Omental fat pad (tissue), 4 donors: ENCODE measurements around the gene SPON2. TPM values are rescaled to one million over a fixed set of nuclear protein-coding genes. Genes with fewer than 3 reads are reported as not detected.

Experiments
- ATAC-seq: fragments of 150-250 bp; one replicate; pipeline ENCODE4 v1.9.1; 2016; ENCODE audit warnings: mild to moderate bottlenecking, moderate library complexity; ENCODE audit not compliant: low FRiP score
- DNase-seq: peaks from one replicate; pipeline ENCODE4 v3.0.0-alpha.2; 2019; ENCODE audit warnings: low spot score
- CTCF ChIP-seq, 3 donors: fragments of 450-650 bp; IDR thresholded peaks; one replicate each; pipeline ENCODE4 v1.5.1; 2016 to 2017; ENCODE audit warnings: antibody characterized with exemption in 3 of 3, mild to moderate bottlenecking in 3 of 3, moderate library complexity in 2 of 3
- total RNA-seq, 4 donors: library from RNA; depleted of rRNA; stranded (reverse); fragments of >200 nt; gene quantifications; one replicate each; pipeline ENCODE4 v1.1.0, GENCODE V29; 2016

SPON2 gene
- total RNA-seq, 4 donors from 2014 or later = 14.2 to 99.5 (median 30.1) TPM

DNA sequence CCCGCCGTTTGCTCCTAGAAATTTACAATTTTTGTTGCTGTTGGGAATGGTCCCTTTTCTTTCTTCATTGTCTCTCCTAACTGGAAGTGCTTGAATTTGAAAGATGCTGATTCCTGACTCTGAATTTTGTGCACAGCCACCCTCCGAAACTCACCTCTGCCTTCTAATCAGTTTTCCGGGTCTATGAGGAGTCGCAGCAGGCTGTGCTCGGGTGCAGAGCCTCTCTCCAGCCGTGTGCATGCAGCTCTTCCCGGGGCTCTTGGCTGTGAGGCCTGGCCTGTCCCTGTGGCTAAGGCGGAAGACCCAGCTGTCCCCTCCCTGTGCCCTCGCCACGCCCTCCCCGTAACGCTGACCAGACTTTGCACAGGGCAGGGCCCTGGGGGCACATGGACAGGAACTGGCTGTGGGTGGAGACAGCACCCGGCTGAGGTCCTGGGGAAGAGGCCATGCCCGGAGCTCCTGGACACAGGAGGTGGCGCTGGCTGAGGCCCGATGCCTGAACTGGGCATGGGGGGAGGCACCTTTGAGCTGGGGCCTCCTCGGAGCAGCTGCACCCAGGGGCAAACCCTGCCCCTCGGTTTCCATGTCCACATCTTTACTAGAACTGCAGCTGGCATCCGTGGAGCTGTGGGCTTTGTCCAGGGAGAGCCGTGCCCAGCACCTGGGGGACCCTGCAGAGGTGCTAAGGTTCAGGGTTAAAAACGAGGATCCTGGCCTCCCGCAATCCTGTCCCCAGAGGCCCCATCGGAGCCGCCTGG, 32.6 kb upstream of the SPON2 start:
- no peak for TF ChIP-seq CTCF (IDR thresholded peaks at IDR 0.05)
- ATAC-seq (no peak), DNase-seq (peak; percentile 12)

DNA sequence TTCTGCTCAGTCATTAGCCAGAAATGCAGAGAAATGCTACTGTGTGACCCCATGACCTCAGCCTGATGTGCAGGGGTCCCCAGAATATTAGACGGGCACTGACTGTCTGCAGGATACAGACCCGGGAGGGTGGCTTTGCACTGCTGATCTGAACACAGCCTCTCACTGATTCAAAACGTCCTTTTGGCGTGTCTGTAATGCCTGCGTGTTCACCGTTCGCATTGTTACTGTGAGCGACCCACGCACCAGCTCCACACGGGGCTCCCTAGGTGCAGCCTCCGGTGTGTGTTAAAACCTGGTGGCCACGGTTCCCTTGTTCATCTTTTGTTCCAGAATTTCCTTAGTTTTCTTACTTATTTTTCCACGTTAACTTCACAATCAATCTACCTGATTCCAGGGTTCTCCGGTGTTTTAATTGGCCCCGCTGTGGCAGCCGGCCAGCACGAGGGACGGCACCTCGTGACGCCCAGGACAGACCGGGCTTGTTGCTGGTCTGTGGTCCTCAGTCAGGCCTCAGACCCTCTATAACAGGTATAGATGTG, 32.0 kb upstream of the SPON2 start:
- DNase-seq = peak; percentile 14
- no peak for TF ChIP-seq CTCF (IDR thresholded peaks at IDR 0.05)
- no peak for ATAC-seq

- ATAC-seq (no peak), DNase-seq (peak; percentile 19)
- no peak for TF ChIP-seq CTCF (IDR thresholded peaks at IDR 0.05)
These were observed 30.7 kb upstream of the SPON2 start for GRCh38 chr4:1203026-1203616.

DNA sequence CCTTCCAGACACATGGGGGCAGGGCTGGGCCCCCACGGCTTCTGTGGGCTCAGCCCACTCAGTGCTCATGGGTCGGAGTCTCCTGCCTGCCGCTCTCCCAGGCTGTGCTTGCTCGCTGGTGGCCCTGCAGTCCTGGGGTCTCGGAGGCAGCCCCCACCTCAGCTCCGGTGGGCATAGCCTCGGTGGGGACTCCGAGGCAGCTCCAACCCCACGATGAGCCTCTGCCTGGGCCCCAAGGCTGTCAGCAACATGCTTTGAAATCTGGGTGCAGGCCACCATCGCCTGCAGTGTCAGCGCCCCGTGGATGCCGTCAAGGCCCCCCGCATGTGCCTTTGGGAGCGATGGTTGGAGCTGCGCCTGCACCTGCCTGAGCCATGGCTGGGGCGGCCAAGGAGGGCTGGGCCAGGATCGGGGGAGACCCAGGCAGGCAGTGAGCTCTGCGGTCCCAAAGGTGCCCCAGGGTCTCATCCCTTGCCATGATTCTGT, 30.2 kb upstream of the SPON2 start:
- ATAC-seq (no peak), DNase-seq (no peak)
- TF ChIP-seq CTCF (IDR thresholded peaks at IDR 0.05) = no peak

DNA sequence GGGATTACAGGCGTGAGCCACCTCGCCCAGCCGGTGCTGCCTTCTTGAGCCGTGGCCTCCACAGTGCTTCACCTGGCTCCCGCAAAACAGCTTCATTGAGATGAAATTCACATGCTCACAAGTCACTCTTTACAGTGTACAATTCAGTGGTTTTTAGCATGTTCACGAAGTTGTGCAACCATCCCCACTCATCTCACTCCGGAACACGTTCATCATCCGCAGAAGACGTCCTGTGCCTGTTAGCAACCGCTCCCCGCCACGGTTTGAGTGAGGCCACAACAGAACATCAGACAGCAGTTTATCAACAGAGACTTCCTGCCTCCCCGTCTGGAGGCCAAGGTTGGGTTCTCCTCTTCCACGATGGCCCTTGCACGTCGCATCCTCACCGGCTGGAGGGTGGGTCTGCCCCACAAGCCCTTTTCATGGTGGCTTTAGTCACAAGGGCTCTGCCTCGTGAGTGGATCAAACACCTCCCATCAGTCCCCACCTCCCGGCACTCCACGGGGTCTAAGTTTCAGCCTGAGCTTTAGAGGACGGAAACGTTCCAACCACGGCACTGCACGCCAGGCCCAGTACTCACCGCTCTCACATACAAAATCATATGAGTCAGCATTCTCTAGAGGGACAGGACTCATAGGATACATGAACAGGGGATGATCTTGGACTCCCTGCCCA, 29.6 kb upstream of the SPON2 start:
- ATAC-seq = peak; percentile 53
- TF ChIP-seq CTCF (IDR thresholded peaks at IDR 0.05) = no peak

GRCh38 chr4:1200425-1201035, 28.1 kb upstream of the SPON2 start:
- TF ChIP-seq CTCF (IDR thresholded peaks at IDR 0.05) = no peak
- ATAC-seq = peak; percentile 3
- DNase-seq = peak; percentile 22

More for the DNA sequence above, 29.6 kb upstream of the SPON2 start:
- DNase-seq = peak; percentile 50
